Measurements from ENCODE around the gene PCAT6. TPM values are rescaled to one million over a fixed set of nuclear protein-coding genes. Genes with fewer than 3 reads are reported as not detected.

PCAT6 gene
- total RNA-seq, 1 experiment from 2014 or later, result 2.8 TPM

DNA sequence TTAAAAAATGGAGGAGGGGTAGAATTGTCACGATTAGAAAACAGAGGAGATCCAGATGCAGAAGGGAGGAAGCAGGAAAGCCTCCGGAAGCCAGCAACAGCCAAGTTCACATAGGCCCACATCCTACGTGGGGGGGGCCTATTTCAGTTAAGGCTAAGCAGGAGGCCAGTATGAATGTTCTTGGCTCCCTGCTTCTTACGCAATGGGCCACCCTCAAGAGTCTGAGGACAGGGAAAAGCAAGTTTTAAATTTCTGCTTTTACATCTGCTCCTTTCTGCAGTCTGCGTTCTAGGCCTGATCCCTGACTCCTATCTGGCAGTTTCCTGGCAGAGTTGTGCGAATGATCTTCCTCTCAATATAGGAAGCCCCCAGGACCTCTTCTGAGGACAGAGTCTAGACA lies 47.6 kb downstream of the PCAT6 start:
- Mint-ChIP-seq H3K27ac (ENCODE audit: unreplicated experiment) (no peak overlapping the region), H3K4me3 (ENCODE audit: low read depth, unreplicated experiment) (no peak overlapping the region), H3K9me3 (ENCODE audit: low read depth, unreplicated experiment) (no peaks in the 10 kb centered on the region), H3K4me1 (ENCODE audit: low read depth, unreplicated experiment) (peaks cover 9% of the 10 kb centered on the region), H3K27me3 (ENCODE audit: unreplicated experiment) (peaks cover 20% of the 10 kb centered on the region), H3K36me3 (ENCODE audit: insufficient read depth, unreplicated experiment) (peaks cover 16% of the 10 kb centered on the region)
- intact Hi-C loops (cut with micrococcal nuclease; ENCODE audit: unreplicated experiment), result no loop called here
- TF ChIP-seq, protein P1, sequence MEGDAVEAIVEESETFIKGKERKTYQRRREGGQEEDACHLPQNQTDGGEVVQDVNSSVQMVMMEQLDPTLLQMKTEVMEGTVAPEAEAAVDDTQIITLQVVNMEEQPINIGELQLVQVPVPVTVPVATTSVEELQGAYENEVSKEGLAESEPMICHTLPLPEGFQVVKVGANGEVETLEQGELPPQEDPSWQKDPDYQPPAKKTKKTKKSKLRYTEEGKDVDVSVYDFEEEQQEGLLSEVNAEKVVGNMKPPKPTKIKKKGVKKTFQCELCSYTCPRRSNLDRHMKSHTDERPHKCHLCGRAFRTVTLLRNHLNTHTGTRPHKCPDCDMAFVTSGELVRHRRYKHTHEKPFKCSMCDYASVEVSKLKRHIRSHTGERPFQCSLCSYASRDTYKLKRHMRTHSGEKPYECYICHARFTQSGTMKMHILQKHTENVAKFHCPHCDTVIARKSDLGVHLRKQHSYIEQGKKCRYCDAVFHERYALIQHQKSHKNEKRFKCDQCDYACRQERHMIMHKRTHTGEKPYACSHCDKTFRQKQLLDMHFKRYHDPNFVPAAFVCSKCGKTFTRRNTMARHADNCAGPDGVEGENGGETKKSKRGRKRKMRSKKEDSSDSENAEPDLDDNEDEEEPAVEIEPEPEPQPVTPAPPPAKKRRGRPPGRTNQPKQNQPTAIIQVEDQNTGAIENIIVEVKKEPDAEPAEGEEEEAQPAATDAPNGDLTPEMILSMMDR (IDR thresholded peaks at IDR 0.05; ENCODE audit: unreplicated experiment), result no peak
- BruUV-seq (replicated peaks), result no TSS peak
- no peak for DNase-seq
- CTCF ChIA-PET, result no interaction called here

DNA sequence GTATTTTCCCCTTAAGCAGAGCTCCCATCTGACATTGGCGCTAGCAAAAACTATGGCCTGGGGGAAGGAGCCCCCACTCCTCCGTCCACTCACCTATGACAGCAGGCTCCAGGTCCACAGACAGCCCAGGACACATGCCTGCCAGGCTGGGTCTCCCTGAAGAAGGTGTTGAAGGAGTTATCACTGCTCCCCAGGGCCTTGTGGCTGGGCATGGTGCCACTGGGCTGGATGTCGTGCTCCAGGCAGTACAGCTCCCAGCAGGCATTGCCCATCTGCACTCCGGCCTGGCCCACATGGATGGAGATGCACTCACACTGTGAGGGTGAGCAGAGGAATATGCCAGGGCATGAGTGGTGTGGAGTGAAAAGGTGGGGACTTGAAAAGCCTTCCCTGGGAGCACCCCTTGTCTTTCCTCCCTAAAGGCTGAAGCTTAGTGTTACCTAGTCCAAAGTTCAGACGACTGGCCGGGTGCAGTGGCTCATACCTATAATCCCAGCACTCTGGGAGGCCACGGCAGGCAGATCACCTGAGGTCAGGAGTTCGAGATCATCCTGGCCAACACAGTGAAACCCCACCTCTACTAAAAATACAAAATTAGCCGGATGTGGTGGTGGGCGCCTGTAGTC lies 48.1 kb downstream of the PCAT6 start:
- intact Hi-C loops (cut with micrococcal nuclease; ENCODE audit: unreplicated experiment), result no loop called here
- H3K27me3 Mint-ChIP-seq (ENCODE audit: unreplicated experiment), result peaks cover 26% of the 10 kb centered on the region
- CTCF ChIA-PET, result no interaction called here
- H3K36me3 Mint-ChIP-seq (ENCODE audit: insufficient read depth, unreplicated experiment), result peaks cover 16% of the 10 kb centered on the region
- TF ChIP-seq, protein P1 (IDR thresholded peaks at IDR 0.05; ENCODE audit: unreplicated experiment), result no peak
- no TSS peak for BruUV-seq (replicated peaks)
- peaks cover 9% of the 10 kb centered on the region for H3K4me1 Mint-ChIP-seq (ENCODE audit: low read depth, unreplicated experiment)
- no peak for DNase-seq
- no peak overlapping the region for H3K27ac Mint-ChIP-seq (ENCODE audit: unreplicated experiment)
- H3K9me3 Mint-ChIP-seq (ENCODE audit: low read depth, unreplicated experiment), result no peaks in the 10 kb centered on the region
- no peak overlapping the region for H3K4me3 Mint-ChIP-seq (ENCODE audit: low read depth, unreplicated experiment)

DNA sequence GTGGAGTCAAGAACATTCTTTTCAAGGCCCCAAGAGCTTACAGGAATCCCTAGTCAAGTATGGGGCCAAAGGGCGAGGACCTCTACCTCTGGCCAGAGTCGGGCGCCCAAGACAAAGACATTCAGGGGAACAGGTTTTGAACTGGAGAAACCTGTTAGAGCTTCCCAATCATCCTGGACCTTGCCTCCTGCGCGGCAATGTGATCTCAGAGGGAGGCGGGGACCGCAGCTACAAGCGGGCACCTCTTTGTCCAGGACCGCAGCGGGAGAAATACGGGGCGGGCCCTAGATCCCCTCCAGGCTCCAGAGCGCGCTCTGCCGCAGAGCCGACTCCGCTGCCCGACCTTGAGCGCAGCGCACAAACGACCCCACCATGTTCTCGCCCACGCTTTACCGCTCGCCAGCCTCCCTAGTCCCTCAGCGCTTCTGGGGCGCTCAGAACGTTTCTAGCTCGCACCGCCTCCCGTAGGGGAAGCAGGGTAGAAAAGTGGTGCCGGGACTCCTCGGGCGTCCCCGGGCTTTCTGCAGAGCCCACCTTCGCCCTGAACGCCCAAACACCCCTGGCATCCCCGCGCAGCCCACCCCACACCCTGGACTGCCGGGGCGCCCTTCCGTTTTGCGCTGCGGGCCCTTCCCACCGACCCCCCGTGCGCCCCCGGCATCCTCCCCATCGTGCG lies 50.1 kb downstream of the PCAT6 start:
- TSS peak; percentile 31 for BruUV-seq (replicated peaks)
- Mint-ChIP-seq H3K9me3 (ENCODE audit: low read depth, unreplicated experiment) (no peaks in the 10 kb centered on the region), H3K4me3 (ENCODE audit: low read depth, unreplicated experiment) (peak overlapping the region; percentile 95), H3K36me3 (ENCODE audit: insufficient read depth, unreplicated experiment) (peaks cover 16% of the 10 kb centered on the region), H3K27ac (ENCODE audit: unreplicated experiment) (peak overlapping the region; percentile 15), H3K27me3 (ENCODE audit: unreplicated experiment) (peaks cover 46% of the 10 kb centered on the region), H3K4me1 (ENCODE audit: low read depth, unreplicated experiment) (peaks cover 9% of the 10 kb centered on the region)
- DNase-seq, result peak; percentile 85
- TF ChIP-seq, protein P1 (IDR thresholded peaks at IDR 0.05; ENCODE audit: unreplicated experiment), result no peak
- CTCF ChIA-PET, result interaction anchor here (0.5 to 1.3 kb wide), 11 partner anchors 14 to 707 kb away, joined by 3 to 9 read pairs (median 4); partner anchors contain the start of genes KDM5B and RABIF
- intact Hi-C loops (cut with micrococcal nuclease; ENCODE audit: unreplicated experiment), result no loop called here

Other genes starting within 250 kb of the PCAT6 start
- gene SYT2, start 100.5 kb upstream of the PCAT6 start, total RNA-seq (2022), result not detected in 2 replicates
- gene KDM5B, start 2.5 kb upstream of the PCAT6 start, total RNA-seq (2022), result 86.6 and 86.7 TPM in 2 replicates
- gene RABIF, start 78.2 kb downstream of the PCAT6 start, total RNA-seq (2022), result 9.8 and 10.5 TPM in 2 replicates
- gene KLHL12, start 116.3 kb downstream of the PCAT6 start, total RNA-seq (2022), result 35.4 and 36.7 TPM in 2 replicates
- 102 and 104 TPM in 2 replicates for gene ADIPOR1, start 147.4 kb downstream of the PCAT6 start, total RNA-seq (2022)
- 57.1 and 65.4 TPM in 2 replicates for gene CYB5R1, start 156.3 kb downstream of the PCAT6 start, total RNA-seq (2022)
- 77.7 and 84.4 TPM in 2 replicates for gene TMEM183A, start 196.4 kb downstream of the PCAT6 start, total RNA-seq (2022)
- 0.12 and 0.83 TPM in 2 replicates for gene PPFIA4, start 215.5 kb downstream of the PCAT6 start, total RNA-seq (2022)